ENCODE measurements around the gene VPS4B.

- no peak for TF ChIP-seq EP300 (IDR thresholded peaks at IDR 0.05)
- TF ChIP-seq, protein P1, sequence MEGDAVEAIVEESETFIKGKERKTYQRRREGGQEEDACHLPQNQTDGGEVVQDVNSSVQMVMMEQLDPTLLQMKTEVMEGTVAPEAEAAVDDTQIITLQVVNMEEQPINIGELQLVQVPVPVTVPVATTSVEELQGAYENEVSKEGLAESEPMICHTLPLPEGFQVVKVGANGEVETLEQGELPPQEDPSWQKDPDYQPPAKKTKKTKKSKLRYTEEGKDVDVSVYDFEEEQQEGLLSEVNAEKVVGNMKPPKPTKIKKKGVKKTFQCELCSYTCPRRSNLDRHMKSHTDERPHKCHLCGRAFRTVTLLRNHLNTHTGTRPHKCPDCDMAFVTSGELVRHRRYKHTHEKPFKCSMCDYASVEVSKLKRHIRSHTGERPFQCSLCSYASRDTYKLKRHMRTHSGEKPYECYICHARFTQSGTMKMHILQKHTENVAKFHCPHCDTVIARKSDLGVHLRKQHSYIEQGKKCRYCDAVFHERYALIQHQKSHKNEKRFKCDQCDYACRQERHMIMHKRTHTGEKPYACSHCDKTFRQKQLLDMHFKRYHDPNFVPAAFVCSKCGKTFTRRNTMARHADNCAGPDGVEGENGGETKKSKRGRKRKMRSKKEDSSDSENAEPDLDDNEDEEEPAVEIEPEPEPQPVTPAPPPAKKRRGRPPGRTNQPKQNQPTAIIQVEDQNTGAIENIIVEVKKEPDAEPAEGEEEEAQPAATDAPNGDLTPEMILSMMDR (IDR thresholded peaks at IDR 0.05), result no peak
These were observed 65.9 kb downstream of the VPS4B start for GRCh38 chr18:63356272-63356896.
